RWPE2 (cell line): ENCODE measurements around the gene POLE.

Source experiments
- ATAC-seq: fragments of 200-7000 bp; cut with Tn5 transposase; 3 replicates; pipeline ENCODE4 v1.9.1; 2021; ENCODE audit warnings: low read depth
- DNase-seq: peaks from one replicate; pipeline ENCODE4 v3.0.0-alpha.2; 2020; ENCODE audit warnings: low spot score
- H3K27ac ChIP-seq: fragments of 450-650 bp; 2 replicates; pipeline ENCODE4 v1.5.1; 2017; ENCODE audit warnings: mild to moderate bottlenecking; ENCODE audit not compliant: poor library complexity, severe bottlenecking
- H3K27me3 ChIP-seq: fragments of 250-450 bp; sonication (Bioruptor Pico); 2 replicates; pipeline ENCODE4 v1.5.1; 2021; ENCODE audit warnings: mild to moderate bottlenecking, moderate library complexity; ENCODE audit not compliant: insufficient read depth, poor library complexity, severe bottlenecking
- H3K36me3 ChIP-seq: fragments of 250-450 bp; sonication (Bioruptor Pico); 2 replicates; pipeline ENCODE4 v1.5.1; 2020; ENCODE audit warnings: low read depth, mild to moderate bottlenecking, moderate library complexity
- H3K4me1 ChIP-seq: fragments of 250-450 bp; sonication (Bioruptor Pico); 2 replicates; pipeline ENCODE4 v1.5.1; 2021; ENCODE audit warnings: mild to moderate bottlenecking, moderate library complexity; ENCODE audit not compliant: insufficient read depth, poor library complexity, severe bottlenecking
- H3K4me3 ChIP-seq: fragments of 250-450 bp; sonication (Bioruptor Pico); 2 replicates; pipeline ENCODE4 v1.5.1; 2021; ENCODE audit warnings: mild to moderate bottlenecking, moderate library complexity; ENCODE audit not compliant: severe bottlenecking
- H3K9me3 ChIP-seq: fragments of 250-450 bp; sonication (Bioruptor Pico); 2 replicates; pipeline ENCODE4 v1.5.1; 2021; ENCODE audit warnings: mild to moderate bottlenecking, moderate library complexity; ENCODE audit not compliant: severe bottlenecking
- CTCF ChIP-seq: fragments of 450-650 bp; IDR thresholded peaks from one replicate; pipeline ENCODE4 v1.5.1; 2017; ENCODE audit warnings: mild to moderate bottlenecking, moderate library complexity; ENCODE audit not compliant: poor library complexity, severe bottlenecking

Gene POLE

DNA sequence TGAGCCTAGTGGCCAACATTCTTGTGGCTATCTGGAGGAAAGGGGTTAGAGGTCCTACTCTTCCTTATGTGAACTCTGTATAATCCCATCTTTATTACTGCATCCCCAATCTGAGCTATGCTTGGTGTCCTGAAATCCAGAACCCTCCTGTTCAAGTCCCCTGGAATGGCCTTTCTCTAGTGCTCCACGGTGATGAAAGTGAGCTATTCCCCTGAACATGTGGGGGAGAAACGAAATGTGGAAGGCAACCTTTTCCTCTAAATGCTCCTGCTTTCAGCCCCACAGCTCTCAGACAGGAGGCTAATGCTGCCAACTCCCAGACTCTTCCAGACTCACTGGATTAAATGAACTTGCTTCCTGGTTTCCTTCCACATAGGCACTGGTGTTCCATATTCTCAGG, 21.0 kb upstream of the POLE start:
- DNase-seq: no peak
- ATAC-seq: no peak
- Histone ChIP-seq H3K27me3 (no peaks in the 10 kb centered on the region), H3K4me3 (no peak overlapping the region), H3K27ac (no peak overlapping the region), H3K36me3 (peaks cover 3% of the 10 kb centered on the region; the same call in 1 of the 2 replicates), H3K9me3 (no peaks in the 10 kb centered on the region), H3K4me1 (peaks cover 9% of the 10 kb centered on the region)
- no peak for TF ChIP-seq CTCF

DNA sequence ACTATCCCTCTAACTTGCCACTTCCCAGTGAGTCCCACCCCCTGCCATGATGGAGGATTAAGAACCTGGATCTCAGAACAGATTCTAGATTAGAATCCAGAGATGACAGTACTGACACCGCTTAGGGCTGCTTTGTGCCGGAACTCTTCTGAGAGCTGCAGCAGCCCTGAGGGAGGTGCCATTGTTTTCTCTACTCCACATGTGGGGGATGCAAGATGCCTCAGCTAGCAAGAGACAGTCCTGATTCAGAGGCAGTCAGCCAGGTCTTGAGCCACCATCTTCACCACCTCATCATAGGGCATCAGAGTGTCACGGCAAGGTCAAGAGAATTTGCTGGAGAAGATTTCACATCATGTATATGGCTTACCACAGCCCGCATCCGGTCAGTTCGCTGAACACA, 20.1 kb upstream of the POLE start:
- ATAC-seq: no peak
- DNase-seq: no peak
- H3K4me1 ChIP-seq: peaks cover 7% of the 10 kb centered on the region
- H3K27me3 ChIP-seq: no peaks in the 10 kb centered on the region
- no peaks in the 10 kb centered on the region for H3K9me3 ChIP-seq
- no peak for TF ChIP-seq CTCF
- H3K4me3 ChIP-seq: no peak overlapping the region
- H3K36me3 ChIP-seq: peaks cover 3% of the 10 kb centered on the region; the same call in 1 of the 2 replicates
- no peak overlapping the region for H3K27ac ChIP-seq

DNA sequence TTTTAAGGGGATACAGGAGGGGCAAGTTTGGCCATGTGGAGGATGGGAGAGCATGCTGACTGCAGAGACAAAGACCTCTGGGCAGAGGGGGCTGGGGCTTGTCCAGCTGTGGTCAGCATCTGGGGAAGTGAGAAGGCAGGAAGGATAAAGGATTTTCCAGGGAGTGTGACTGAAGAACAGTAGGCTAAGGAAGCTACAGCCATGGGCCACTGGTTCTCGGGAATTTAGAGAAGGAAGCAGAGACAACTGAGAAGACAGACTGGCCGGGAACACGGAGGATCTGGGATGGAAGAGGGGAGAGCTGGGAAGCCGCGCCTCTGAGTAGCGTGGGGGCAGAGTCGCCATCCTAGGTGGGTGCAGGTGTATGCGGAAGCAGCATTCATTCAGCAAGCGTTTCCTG, 16.5 kb upstream of the POLE start:
- H3K27me3 ChIP-seq: no peaks in the 10 kb centered on the region
- ATAC-seq (no peak), DNase-seq (no peak)
- no peak overlapping the region for H3K27ac ChIP-seq
- no peak for TF ChIP-seq CTCF
- no peaks in the 10 kb centered on the region for H3K4me1 ChIP-seq
- H3K4me3 ChIP-seq: no peak overlapping the region
- peaks cover 18% of the 10 kb centered on the region for H3K36me3 ChIP-seq
- H3K9me3 ChIP-seq: no peaks in the 10 kb centered on the region

GRCh38 chr12:132702640-132703039, 15.5 kb upstream of the POLE start:
- ATAC-seq (no peak), DNase-seq (no peak)
- Histone ChIP-seq H3K27ac (no peak overlapping the region), H3K36me3 (peaks cover 26% of the 10 kb centered on the region), H3K4me1 (no peaks in the 10 kb centered on the region), H3K27me3 (no peaks in the 10 kb centered on the region), H3K9me3 (no peaks in the 10 kb centered on the region), H3K4me3 (no peak overlapping the region)
- TF ChIP-seq CTCF: no peak

DNA sequence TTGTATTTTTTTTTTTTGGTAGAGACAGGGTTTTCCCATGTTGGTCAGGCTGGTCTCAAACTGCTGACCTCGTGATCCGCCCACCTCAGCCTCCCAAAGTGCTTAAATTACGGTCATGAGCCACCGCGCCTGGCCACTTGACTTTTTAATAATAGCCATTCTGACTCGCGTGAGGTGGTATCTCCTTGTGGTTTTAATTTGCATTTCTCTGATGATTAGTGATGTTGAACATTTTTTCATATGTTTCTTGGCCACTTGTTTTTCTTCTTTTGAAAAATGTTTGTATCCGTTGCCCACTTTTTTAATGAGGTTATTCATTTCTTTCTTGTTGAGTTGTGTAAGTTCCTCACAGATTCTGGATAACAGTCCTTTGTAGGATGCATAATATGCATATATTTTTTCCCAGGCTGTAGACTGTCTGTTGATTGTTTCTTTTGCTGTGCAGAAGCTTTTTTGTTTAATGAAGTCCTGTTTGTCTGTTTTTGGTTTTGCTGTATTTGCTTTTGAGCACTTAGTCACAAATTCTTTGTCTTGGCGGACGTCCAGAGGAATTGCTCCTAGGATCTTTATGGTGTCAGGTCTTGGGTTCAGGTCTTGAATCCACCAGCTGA, 13.2 kb upstream of the POLE start:
- DNase-seq: no peak
- Histone ChIP-seq H3K27me3 (no peaks in the 10 kb centered on the region), H3K4me3 (no peak overlapping the region), H3K4me1 (no peaks in the 10 kb centered on the region), H3K27ac (no peak overlapping the region), H3K9me3 (no peaks in the 10 kb centered on the region), H3K36me3 (peaks cover 41% of the 10 kb centered on the region)
- no peak for TF ChIP-seq CTCF
- ATAC-seq: no peak
